Activated naive CD4-positive, alpha-beta T cell treated with anti-CD3 and anti-CD28 coated beads, Interleukin-2, amount 10 ng/mL, durations not matched to agents 7 days and 5 days (primary cell): Measurements from ENCODE around the gene SRPK2.
A peak's percentile ranks its signal among the peaks of the same experiment; 100 is the strongest.
"Not testable (repeated sequence)": the region's sequence is repeated elsewhere in the genome, so short reads cannot be mapped to it uniquely, and the experiment has no call there.

ENCODE experiments used
- CTCF ChIA-PET: fragments of 350-600 bp; sonication (Branson Sonifier 250); formaldehyde crosslinking; loops from one replicate; lab custom pipeline; 2021; ENCODE audit warnings: antibody characterized with exemption; lab: Charles Lee
- DNase-seq: peaks from one replicate; pipeline ENCODE4 v3.0.0-alpha.2; 2020
- H3K27ac Mint-ChIP-seq: one replicate; pipeline ENCODE4 v1.8.0; 2021; ENCODE audit warnings: mild to moderate bottlenecking, moderate library complexity, mixed read lengths
- H3K27me3 Mint-ChIP-seq: one replicate; pipeline ENCODE4 v1.8.0; 2021; ENCODE audit warnings: mild to moderate bottlenecking, mixed read lengths
- H3K36me3 Mint-ChIP-seq: one replicate; pipeline ENCODE4 v1.8.0; 2021; ENCODE audit warnings: mixed read lengths
- H3K4me1 Mint-ChIP-seq: one replicate; pipeline ENCODE4 v1.8.0; 2021; ENCODE audit warnings: mixed read lengths
- H3K4me3 Mint-ChIP-seq: one replicate; pipeline ENCODE4 v1.8.0; 2021; ENCODE audit warnings: mild to moderate bottlenecking, moderate library complexity, mixed read lengths
- H3K9me3 Mint-ChIP-seq: one replicate; pipeline ENCODE4 v1.8.0; 2021; ENCODE audit warnings: mixed read lengths

SRPK2 gene

DNA sequence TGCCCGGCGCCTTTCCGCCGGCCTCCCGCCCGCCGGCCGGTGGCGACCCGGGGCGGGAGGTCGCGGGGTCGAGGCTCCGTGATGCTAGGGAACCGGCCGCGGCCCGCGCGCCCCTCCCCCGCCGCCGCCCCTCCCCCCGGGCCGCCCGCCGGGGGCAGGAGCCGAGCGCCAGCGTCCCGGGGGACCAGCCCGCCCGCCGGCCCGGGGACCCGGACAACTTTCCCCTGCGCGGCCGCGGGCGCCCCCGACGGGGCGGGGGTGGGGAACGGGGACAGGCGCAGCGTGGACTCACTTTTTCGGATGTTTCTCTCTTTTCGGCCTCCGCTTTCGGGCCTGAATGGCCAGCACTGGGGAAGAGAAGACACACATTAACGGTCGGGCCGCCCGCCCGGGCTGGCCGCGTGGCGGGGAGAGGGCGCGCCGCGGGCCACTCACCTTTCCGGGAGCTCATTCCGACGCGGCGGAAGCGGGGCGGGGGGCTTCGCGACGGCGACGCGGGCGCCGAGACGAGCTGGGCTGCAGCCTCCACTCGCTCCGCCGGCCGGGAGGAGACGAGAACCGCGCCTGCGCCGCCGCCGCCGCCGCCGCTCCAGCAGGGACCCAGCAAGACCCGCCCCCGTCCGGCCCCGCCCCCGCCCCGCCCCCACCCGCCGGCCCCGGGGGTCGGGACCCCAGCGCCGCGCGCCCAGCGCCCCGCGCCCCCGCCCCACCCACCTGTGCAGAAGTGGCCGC, at the start of gene SRPK2:
SRPK2 (minus strand) TSS at position 566 of the 732 bp plus-strand sequence.
- Mint-ChIP-seq H3K4me3 (peak within 1 kb of the TSS; percentile 90), H3K9me3 (no peaks in the 10 kb centered on the region), H3K27me3 (peaks cover 8% of the 10 kb centered on the region), H3K4me1 (peaks cover 19% of the 10 kb centered on the region), H3K27ac (peak within 1 kb of the TSS; percentile 77), H3K36me3 (peaks cover 10% of the 10 kb centered on the region)
- DNase-seq, result peak; percentile 85
- CTCF ChIA-PET, result no interaction called here

DNA sequence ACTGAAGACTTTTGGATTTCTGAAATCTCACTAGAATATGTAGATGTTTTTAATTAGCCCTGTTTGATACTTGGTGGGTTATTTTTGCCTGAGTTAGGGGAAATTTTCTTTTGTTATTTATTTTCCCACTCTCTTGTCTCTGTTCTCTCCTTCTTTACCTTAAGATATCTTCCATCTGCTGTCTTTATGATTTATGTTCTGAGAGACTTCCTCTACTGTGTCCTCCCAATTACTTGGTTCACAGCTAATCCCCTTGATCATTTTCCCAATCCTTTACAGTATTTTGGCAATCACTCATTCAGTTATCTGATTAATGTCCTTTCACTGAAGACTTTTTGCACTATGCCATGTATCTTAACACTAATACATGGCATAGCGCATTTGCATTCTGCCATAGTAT, 49.5 kb upstream of the SRPK2 start:
- no peaks in the 10 kb centered on the region for H3K27me3 Mint-ChIP-seq
- H3K27ac Mint-ChIP-seq, result no peak overlapping the region
- H3K4me3 Mint-ChIP-seq, result no peak overlapping the region
- H3K4me1 Mint-ChIP-seq, result no peaks in the 10 kb centered on the region
- H3K9me3 Mint-ChIP-seq, result no peaks in the 10 kb centered on the region
- no peak for DNase-seq
- CTCF ChIA-PET, result no interaction called here
- no peaks in the 10 kb centered on the region for H3K36me3 Mint-ChIP-seq

- DNase-seq, CTCF ChIA-PET, H3K27ac Mint-ChIP-seq, H3K27me3 Mint-ChIP-seq, H3K36me3 Mint-ChIP-seq, H3K4me3 Mint-ChIP-seq, H3K9me3 Mint-ChIP-seq, H3K4me1 Mint-ChIP-seq: not testable (repeated sequence)
Observed at GRCh38 chr7:105437356-105437755, 48.6 kb upstream of the SRPK2 start.

GRCh38 chr7:105429746-105430612, 41.3 kb upstream of the SRPK2 start:
- Mint-ChIP-seq H3K4me1 (no peaks in the 10 kb centered on the region), H3K4me3 (no peak overlapping the region), H3K27me3 (no peaks in the 10 kb centered on the region), H3K36me3 (no peaks in the 10 kb centered on the region), H3K27ac (no peak overlapping the region), H3K9me3 (no peaks in the 10 kb centered on the region)
- DNase-seq, result peak; percentile 69
- CTCF ChIA-PET, result interaction anchor here (0.7 to 2.6 kb wide), 10 partner anchors 31 to 507 kb away, joined by 3 to 9 read pairs (median 4); no protein-coding TSS in a partner anchor

GRCh38 chr7:105426606-105427146, 38.0 kb upstream of the SRPK2 start:
- DNase-seq, result no peak
- no peak overlapping the region for H3K4me3 Mint-ChIP-seq
- no peaks in the 10 kb centered on the region for H3K9me3 Mint-ChIP-seq
- no peaks in the 10 kb centered on the region for H3K4me1 Mint-ChIP-seq
- CTCF ChIA-PET, result interaction anchor here (1.0 kb wide), 1 partner anchor 23 kb away, joined by 3 read pairs; no protein-coding TSS in a partner anchor
- no peak overlapping the region for H3K27ac Mint-ChIP-seq
- H3K36me3 Mint-ChIP-seq, result no peaks in the 10 kb centered on the region
- no peaks in the 10 kb centered on the region for H3K27me3 Mint-ChIP-seq

GRCh38 chr7:105423987-105424386, 35.3 kb upstream of the SRPK2 start:
- no peaks in the 10 kb centered on the region for H3K36me3 Mint-ChIP-seq
- CTCF ChIA-PET, result no interaction called here

DNA sequence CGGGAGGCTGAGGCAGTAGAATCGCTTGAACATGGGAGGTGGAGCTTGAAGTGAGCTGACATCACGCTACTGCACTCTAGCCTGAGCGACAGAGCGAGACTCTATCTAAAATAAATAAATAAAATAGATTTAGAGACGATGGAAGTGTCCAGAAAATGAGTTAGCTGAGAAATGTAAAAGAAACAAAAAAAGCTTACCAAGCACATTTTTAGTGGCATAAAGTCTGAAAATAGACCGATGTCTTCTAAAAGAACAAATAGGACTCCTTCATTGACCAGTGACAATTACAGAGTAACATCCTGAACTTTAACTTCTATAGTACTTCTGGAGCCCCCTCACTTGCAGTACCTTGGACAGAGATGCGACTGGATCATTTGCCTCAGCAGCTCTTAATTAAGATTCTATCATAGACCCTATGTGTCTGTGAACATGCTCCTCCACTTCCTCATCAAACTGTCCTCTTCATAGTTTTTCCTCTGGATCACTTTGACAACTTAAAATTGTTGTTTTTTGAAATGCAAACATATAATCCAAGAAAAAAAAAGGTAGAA, 25.2 kb upstream of the SRPK2 start:
- no peaks in the 10 kb centered on the region for H3K9me3 Mint-ChIP-seq
- peaks cover 6% of the 10 kb centered on the region for H3K27me3 Mint-ChIP-seq
- CTCF ChIA-PET, result interaction anchor here (0.7 kb wide), 1 partner anchor 1879 kb away, joined by 3 read pairs; no protein-coding TSS in a partner anchor
- no peak for DNase-seq
- no peak overlapping the region for H3K4me3 Mint-ChIP-seq
- no peak overlapping the region for H3K27ac Mint-ChIP-seq
- H3K4me1 Mint-ChIP-seq, result no peaks in the 10 kb centered on the region
- H3K36me3 Mint-ChIP-seq, result no peaks in the 10 kb centered on the region

More at GRCh38 chr7:105423987-105424386, 35.3 kb upstream of the SRPK2 start:
- Mint-ChIP-seq H3K27me3 (peaks cover 8% of the 10 kb centered on the region), H3K4me1 (no peaks in the 10 kb centered on the region), H3K9me3 (no peaks in the 10 kb centered on the region), H3K27ac (no peak overlapping the region), H3K4me3 (no peak overlapping the region)
- no peak for DNase-seq

GRCh38 chr7:105410774-105411173, 22.1 kb upstream of the SRPK2 start:
- H3K9me3 Mint-ChIP-seq, H3K4me3 Mint-ChIP-seq, DNase-seq, H3K4me1 Mint-ChIP-seq, H3K27me3 Mint-ChIP-seq, H3K27ac Mint-ChIP-seq, CTCF ChIA-PET, H3K36me3 Mint-ChIP-seq: not testable (repeated sequence)

- H3K9me3 Mint-ChIP-seq, DNase-seq, H3K27ac Mint-ChIP-seq, CTCF ChIA-PET, H3K4me3 Mint-ChIP-seq, H3K27me3 Mint-ChIP-seq, H3K36me3 Mint-ChIP-seq, H3K4me1 Mint-ChIP-seq: not testable (repeated sequence)
Observed at GRCh38 chr7:105409775-105410174, 21.1 kb upstream of the SRPK2 start.

GRCh38 chr7:105408791-105409410, 20.2 kb upstream of the SRPK2 start:
- H3K4me3 Mint-ChIP-seq, result no peak overlapping the region
- H3K27me3 Mint-ChIP-seq, result peaks cover 4% of the 10 kb centered on the region
- no peak for DNase-seq
- H3K9me3 Mint-ChIP-seq, result no peaks in the 10 kb centered on the region
- H3K27ac Mint-ChIP-seq, result no peak overlapping the region
- no peaks in the 10 kb centered on the region for H3K4me1 Mint-ChIP-seq
- CTCF ChIA-PET, result no interaction called here
- no peaks in the 10 kb centered on the region for H3K36me3 Mint-ChIP-seq

DNA sequence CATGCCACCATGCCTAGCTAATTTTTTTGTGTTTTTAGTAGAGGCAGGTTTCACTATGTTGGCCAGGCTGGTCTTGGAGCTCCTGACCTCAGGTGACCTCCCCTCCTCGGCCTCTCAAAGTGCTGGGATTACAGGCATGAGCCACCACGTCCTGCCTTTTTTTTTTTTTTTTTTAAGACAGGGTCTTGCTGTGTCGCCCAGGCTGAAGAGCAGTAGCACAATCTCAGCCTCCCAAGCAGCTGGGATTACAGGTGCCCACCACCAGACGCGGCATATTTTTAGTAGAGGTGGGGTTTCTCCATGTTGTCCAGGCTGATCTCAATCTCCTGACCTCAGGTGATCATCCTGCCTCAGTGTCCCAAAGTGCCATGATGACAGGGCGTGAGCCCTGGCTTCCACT, 14.4 kb upstream of the SRPK2 start:
- Mint-ChIP-seq H3K9me3 (no peaks in the 10 kb centered on the region), H3K4me1 (no peaks in the 10 kb centered on the region), H3K27ac (no peak overlapping the region), H3K27me3 (peaks cover 2% of the 10 kb centered on the region), H3K4me3 (no peak overlapping the region), H3K36me3 (no peaks in the 10 kb centered on the region)
- CTCF ChIA-PET, result interaction anchor here (0.7 kb wide), 1 partner anchor 728 kb away, joined by 3 read pairs; no protein-coding TSS in a partner anchor
- DNase-seq, result no peak

DNA sequence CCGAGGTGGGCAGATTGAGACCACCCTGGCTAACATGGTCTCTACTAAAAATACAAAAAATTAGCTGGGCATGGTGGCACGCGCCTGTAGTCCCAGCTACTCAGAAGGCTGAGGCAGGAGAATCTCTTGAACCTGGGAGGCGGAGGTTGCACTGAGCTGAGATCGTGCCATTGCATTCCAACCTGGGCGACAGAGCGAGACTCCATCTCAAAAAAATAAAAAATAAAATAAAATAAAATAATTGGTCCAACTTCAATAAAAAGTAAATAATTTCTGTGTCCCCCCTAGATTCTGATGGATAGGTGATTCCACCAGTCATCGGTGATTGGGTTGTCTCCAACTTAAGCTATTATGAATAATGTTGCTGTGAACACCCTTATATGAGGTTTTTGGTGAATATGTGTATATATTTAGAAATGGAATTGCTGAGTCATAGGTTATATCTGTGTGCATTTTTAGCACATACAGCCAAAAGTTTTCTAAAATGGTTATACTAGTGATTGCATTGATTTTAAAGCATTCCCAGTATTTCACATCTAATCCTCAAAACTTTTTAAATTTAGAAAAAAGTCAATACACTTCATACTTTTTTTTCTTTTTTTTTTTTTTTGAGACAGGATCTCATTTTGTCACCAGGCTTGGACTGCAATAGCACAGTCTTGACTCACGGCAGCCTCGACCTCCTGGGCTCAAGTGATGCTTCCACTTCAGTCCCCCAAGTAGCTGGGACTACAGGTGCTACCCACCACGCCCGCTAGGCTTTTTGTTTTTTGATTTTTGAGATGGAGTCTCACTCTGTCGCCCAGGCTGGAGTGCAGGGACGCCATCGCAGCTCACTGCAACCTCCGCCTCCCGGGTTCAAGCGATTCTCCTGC, 13.7 kb upstream of the SRPK2 start:
- Mint-ChIP-seq H3K4me1 (no peaks in the 10 kb centered on the region), H3K36me3 (no peaks in the 10 kb centered on the region), H3K4me3 (no peak overlapping the region), H3K27me3 (no peaks in the 10 kb centered on the region), H3K9me3 (no peaks in the 10 kb centered on the region), H3K27ac (no peak overlapping the region)
- no peak for DNase-seq
- CTCF ChIA-PET, result interaction anchor here (0.7 kb wide), 1 partner anchor 729 kb away, joined by 3 read pairs; no protein-coding TSS in a partner anchor
